Gastrocnemius medialis (tissue), 4 donors: ENCODE results near the gene TNRC18. TPM values are rescaled to one million over a fixed set of nuclear protein-coding genes. Genes with fewer than 3 reads are reported as not detected.

ENCODE experiments used
- ATAC-seq, 2 donors: fragments of 150-250 bp; one replicate each; pipeline ENCODE4 v1.9.1; 2016
- DNase-seq, 2 donors: peaks; one replicate each; pipeline ENCODE4 v3.0.0-alpha.2; 2019
- H3K27ac ChIP-seq, 4 donors: fragments of 200-600 bp; sonication (generic); 1 replicate in 1 of 4; 2 replicates in 3 of 4; pipeline ENCODE4 v1.5.1; 2016 to 2018; ENCODE audit warnings: mild to moderate bottlenecking in 2 of 4, moderate library complexity in 1 of 4
- H3K27me3 ChIP-seq, 3 donors: fragments of 200-600 bp; sonication (generic) in 2 of 3; 1 replicate in 1 of 3; 2 replicates in 2 of 3; pipeline versions ENCODE4 v1.5.1 to v1.6.0; 2016 to 2019; ENCODE audit warnings: mild to moderate bottlenecking in 1 of 3, moderate library complexity in 1 of 3
- H3K36me3 ChIP-seq, 2 donors: fragments of 200-600 bp; sonication (generic) in 1 of 2; one replicate each; pipeline ENCODE4 v1.5.1; 2017 to 2018
- H3K4me1 ChIP-seq, 2 donors: fragments of 200-600 bp; sonication (generic) in 1 of 2; one replicate each; pipeline ENCODE4 v1.5.1; 2016 to 2017; ENCODE audit warnings: mild to moderate bottlenecking in 2 of 2
- H3K4me3 ChIP-seq, 4 donors: fragments of 200-600 bp; sonication (generic) in 3 of 4; 1 replicate in 1 of 4; 2 replicates in 3 of 4; pipeline ENCODE4 v1.5.1; 2016 to 2019; ENCODE audit warnings: mild to moderate bottlenecking in 2 of 4
- H3K9me3 ChIP-seq, 3 donors: fragments of 200-600 bp; sonication (generic) in 2 of 3; 1 replicate in 1 of 3; 2 replicates in 2 of 3; pipeline ENCODE4 v1.5.1; 2016 to 2019
- POLR2A ChIP-seq, 2 donors: fragments of 450-650 bp; IDR thresholded peaks; one replicate each; pipeline ENCODE4 v1.6.1; 2017; ENCODE audit warnings: antibody characterized with exemption in 2 of 2, mild to moderate bottlenecking in 2 of 2, moderate library complexity in 2 of 2
- in situ Hi-C, 4 donors: fragments of 200-750 bp; cut with MboI; loops; one replicate each; pipeline versions ENCODE4 v1.15.0 to v1.8.0; 2017; ENCODE audit warnings: low sequenced_read_pairs in 4 of 4
- intact Hi-C: fragments of 100-400 bp; cut with DNase I; formaldehyde crosslinking; loops from one replicate; pipeline ENCODE4 v1.15.1; 2023; ENCODE audit warnings: low total_unique reads
- total RNA-seq, 4 donors: library from RNA; depleted of rRNA; stranded (reverse); fragments of >200 nt; gene quantifications; one replicate each; pipeline versions ENCODE4 v1.1.0 to v1.2.3, GENCODE V29; 2016
- TF ChIP-seq, protein P1 (sequence below), 5 experiments: fragments of 450-650 bp in 3 of 5; fragments of 200-600 bp in 2 of 5; sonication (generic) in 2 of 5; IDR thresholded peaks in 4 of 5; conservative IDR thresholded peaks in 1 of 5; 1 replicate in 4 of 5; 2 replicates in 1 of 5; pipeline ENCODE4 v1.5.1; 2016 to 2019; ENCODE audit warnings: antibody characterized with exemption in 5 of 5, mild to moderate bottlenecking in 3 of 5, moderate library complexity in 3 of 5

The TNRC18 gene
- total RNA-seq, 4 donors from 2014 or later: 8.7 to 31.2 (median 20.5) TPM

DNA sequence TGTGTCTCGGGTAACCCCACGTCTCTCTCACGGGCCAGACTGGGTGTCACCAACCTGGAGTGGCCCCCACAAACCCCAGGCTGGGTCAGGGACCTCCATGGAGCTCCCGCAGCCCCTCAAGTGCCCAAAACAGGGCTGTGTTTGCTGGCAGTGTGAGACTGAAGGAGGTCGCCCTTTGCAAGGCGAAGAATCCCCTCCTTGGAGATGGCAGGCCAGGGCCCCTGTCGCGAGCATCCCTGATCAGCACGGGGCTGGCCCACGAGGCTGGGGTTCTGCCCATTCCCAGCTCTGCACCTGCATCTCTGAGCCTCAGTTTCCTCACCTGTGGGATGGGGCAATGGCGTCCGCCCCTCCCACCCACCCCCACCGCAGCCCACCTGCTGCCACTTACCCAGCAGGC is 78.5 kb downstream of the TNRC18 start:
- intact Hi-C loops: no loop called here
- no peak for ATAC-seq
- no peaks in the 10 kb centered on the region for H3K9me3 ChIP-seq
- no peaks in the 10 kb centered on the region for H3K4me1 ChIP-seq
- DNase-seq: no peak
- peaks cover 9 to 62% of the 10 kb centered on the region in 2 donors for H3K36me3 ChIP-seq
- H3K27ac ChIP-seq: no peak overlapping the region
- TF ChIP-seq, protein P1, sequence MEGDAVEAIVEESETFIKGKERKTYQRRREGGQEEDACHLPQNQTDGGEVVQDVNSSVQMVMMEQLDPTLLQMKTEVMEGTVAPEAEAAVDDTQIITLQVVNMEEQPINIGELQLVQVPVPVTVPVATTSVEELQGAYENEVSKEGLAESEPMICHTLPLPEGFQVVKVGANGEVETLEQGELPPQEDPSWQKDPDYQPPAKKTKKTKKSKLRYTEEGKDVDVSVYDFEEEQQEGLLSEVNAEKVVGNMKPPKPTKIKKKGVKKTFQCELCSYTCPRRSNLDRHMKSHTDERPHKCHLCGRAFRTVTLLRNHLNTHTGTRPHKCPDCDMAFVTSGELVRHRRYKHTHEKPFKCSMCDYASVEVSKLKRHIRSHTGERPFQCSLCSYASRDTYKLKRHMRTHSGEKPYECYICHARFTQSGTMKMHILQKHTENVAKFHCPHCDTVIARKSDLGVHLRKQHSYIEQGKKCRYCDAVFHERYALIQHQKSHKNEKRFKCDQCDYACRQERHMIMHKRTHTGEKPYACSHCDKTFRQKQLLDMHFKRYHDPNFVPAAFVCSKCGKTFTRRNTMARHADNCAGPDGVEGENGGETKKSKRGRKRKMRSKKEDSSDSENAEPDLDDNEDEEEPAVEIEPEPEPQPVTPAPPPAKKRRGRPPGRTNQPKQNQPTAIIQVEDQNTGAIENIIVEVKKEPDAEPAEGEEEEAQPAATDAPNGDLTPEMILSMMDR (IDR thresholded peaks at IDR 0.05 in 4 of 5, conservative IDR thresholded peaks at IDR 0.05 in 1 of 5): no peak
- no peak for TF ChIP-seq POLR2A (IDR thresholded peaks at IDR 0.05)
- no peak overlapping the region for H3K4me3 ChIP-seq
- H3K27me3 ChIP-seq: no peaks in the 10 kb centered on the region
- in situ Hi-C loops: no loop called here

DNA sequence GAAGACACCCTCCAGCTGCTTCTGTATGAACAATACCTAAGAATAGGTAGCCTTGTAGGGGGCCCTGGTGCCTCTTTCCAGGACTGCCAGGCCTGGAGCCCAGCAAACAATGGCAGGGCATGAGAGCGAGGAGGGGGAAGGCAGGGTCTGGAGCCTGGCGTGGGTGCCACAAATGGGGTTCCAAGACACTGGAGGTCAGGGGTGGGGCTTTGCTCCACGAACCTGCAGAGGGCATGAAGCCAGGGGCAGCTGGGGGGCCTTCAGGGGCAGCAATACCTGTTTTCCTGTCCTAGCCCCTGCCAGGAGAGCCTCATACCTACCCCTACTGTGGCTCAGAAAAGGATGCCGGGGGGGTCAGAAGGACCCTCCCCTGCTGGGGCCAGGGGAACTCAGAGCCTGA is 79.3 kb downstream of the TNRC18 start:
- ATAC-seq: no peak
- no peak for DNase-seq
- Histone ChIP-seq H3K4me1 (no peaks in the 10 kb centered on the region), H3K27ac (no peak overlapping the region), H3K36me3 (peaks cover 9 to 61% of the 10 kb centered on the region in 2 donors), H3K4me3 (no peak overlapping the region), H3K9me3 (no peaks in the 10 kb centered on the region), H3K27me3 (no peaks in the 10 kb centered on the region)
- TF ChIP-seq, protein P1 (IDR thresholded peaks at IDR 0.05 in 4 of 5, conservative IDR thresholded peaks at IDR 0.05 in 1 of 5): no peak
- TF ChIP-seq POLR2A (IDR thresholded peaks at IDR 0.05): no peak
- intact Hi-C loops (no loop called here), in situ Hi-C loops (no loop called here)

DNA sequence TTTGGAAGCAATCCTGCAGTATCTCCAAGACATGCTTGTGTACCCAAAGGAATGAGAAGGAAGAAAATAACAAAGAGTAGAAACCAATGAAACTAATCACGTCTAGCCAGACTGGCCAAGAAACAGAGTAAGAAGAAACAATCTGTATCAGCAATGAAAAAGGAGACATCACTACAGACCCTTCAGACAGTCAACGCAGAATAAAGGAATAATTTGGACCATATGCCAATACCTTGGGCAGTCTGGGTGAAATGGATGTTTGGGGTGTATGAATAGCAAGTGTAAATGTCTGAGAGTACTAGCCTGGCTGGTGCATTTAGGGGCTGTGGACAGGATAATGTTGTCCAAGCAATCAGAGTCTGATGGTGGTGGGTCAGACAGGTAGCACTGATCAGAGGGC is 79.8 kb downstream of the TNRC18 start:
- TF ChIP-seq POLR2A (IDR thresholded peaks at IDR 0.05): no peak
- TF ChIP-seq, protein P1 (IDR thresholded peaks at IDR 0.05 in 4 of 5, conservative IDR thresholded peaks at IDR 0.05 in 1 of 5): no peak
- in situ Hi-C loops: no loop called here
- Histone ChIP-seq H3K9me3 (no peaks in the 10 kb centered on the region), H3K36me3 (peaks cover 9 to 59% of the 10 kb centered on the region in 2 donors), H3K27me3 (no peaks in the 10 kb centered on the region), H3K27ac (no peak overlapping the region), H3K4me1 (no peaks in the 10 kb centered on the region), H3K4me3 (no peak overlapping the region)
- DNase-seq (no peak), ATAC-seq (no peak)
- intact Hi-C loops: no loop called here

DNA sequence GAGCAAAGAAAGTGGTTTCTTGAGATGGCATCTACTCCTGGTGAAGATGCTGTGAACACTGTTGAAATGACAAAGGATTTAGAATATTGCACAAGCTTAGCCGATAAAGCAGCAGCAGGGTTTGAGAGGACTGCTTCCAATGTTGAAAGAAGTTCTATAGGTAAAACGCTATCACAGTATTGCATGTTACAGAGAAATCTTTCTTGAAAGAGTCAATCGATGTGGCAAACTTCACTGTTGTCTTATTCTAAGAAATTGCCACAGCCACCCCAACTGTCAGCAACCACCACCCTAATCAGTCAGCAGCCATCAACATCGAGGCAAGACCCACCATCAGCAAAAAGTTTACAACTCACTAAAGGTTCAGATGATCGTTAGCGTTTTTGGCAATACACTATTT is 81.0 kb downstream of the TNRC18 start:
- peaks cover 9 to 65% of the 10 kb centered on the region in 2 donors for H3K36me3 ChIP-seq
- intact Hi-C loops: no loop called here
- H3K4me3 ChIP-seq: no peak overlapping the region
- H3K27ac ChIP-seq: no peak overlapping the region
- in situ Hi-C loops: no loop called here
- no peak for ATAC-seq
- H3K9me3 ChIP-seq: no peaks in the 10 kb centered on the region
- no peaks in the 10 kb centered on the region for H3K4me1 ChIP-seq
- TF ChIP-seq, protein P1 (IDR thresholded peaks at IDR 0.05 in 4 of 5, conservative IDR thresholded peaks at IDR 0.05 in 1 of 5): no peak
- TF ChIP-seq POLR2A (IDR thresholded peaks at IDR 0.05): no peak
- no peak for DNase-seq
- H3K27me3 ChIP-seq: no peaks in the 10 kb centered on the region

DNA sequence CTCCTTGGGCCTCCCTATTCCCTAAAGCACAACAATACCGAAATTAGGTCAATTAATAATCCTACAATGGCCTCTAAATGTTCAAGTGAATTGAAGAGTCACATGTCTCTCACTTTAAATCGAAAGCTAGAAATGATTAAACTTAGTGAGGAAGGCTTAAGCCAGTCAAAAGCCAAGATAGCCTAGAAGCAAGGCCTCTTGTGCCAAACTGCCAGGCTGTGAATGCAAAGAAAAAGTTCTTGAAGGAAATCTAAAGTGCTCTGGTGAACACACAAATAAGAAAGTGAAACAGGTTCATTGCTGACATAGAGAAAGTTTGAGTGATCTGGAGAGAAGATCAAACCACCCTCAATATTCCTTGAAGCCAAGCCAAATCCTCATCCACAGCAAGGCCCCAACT is 83.7 kb downstream of the TNRC18 start:
- intact Hi-C loops: no loop called here
- H3K27ac ChIP-seq: no peak overlapping the region
- H3K4me1 ChIP-seq: no peaks in the 10 kb centered on the region
- TF ChIP-seq, protein P1 (IDR thresholded peaks at IDR 0.05 in 4 of 5, conservative IDR thresholded peaks at IDR 0.05 in 1 of 5): no peak
- TF ChIP-seq POLR2A (IDR thresholded peaks at IDR 0.05): no peak
- no peaks in the 10 kb centered on the region for H3K27me3 ChIP-seq
- in situ Hi-C loops: no loop called here
- H3K9me3 ChIP-seq: no peaks in the 10 kb centered on the region
- ATAC-seq (no peak), DNase-seq (no peak)
- peaks cover 9 to 65% of the 10 kb centered on the region in 2 donors for H3K36me3 ChIP-seq
- H3K4me3 ChIP-seq: no peak overlapping the region
